NCI-H1048 (cell line): ENCODE data around the gene HCN3.
"Not testable (repeated sequence)": the region's sequence is repeated elsewhere in the genome, so short reads cannot be mapped to it uniquely, and the experiment has no call there.

Experiments used
- DNase-seq: peaks from one replicate; lab custom pipeline; 2025; lab: John Stamatoyannopoulos, UW

Gene HCN3

DNA sequence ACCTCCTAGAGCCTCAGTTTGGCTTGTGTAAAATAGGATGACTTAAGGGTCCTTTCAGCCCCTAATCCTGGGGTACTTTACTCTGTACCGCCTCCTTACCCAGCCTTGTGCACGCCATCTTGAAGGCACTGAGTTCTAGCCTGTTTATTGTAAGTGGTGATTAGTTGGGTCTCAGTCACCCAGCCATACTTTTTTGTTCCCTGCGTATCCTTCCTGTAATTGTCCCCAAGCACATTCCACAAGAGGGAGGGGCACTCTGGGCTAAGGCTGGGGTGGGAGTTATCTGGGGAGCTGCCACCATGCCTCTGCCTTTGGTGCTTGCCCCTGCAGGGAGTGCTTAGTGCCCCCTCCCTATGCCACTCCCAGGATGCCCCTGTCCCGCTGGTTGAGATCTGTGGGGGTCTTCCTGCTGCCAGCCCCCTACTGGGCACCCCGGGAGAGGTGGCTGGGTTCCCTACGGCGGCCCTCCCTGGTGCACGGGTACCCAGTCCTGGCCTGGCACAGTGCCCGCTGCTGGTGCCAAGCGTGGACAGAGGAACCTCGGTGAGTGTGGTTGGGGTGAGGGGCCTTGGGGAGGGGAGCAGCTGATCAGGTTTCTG is 32.3 kb downstream of the HCN3 start:
- DNase-seq = no peak

GRCh38 chr1:155313261-155313660 is 36.0 kb downstream of the HCN3 start:
- DNase-seq = no peak

- no peak for DNase-seq
Measured at GRCh38 chr1:155316922-155317321, 39.7 kb downstream of the HCN3 start.

GRCh38 chr1:155318082-155318481 is 40.8 kb downstream of the HCN3 start:
- DNase-seq = no peak

GRCh38 chr1:155319536-155319935 is 42.3 kb downstream of the HCN3 start:
- DNase-seq = no peak

DNA sequence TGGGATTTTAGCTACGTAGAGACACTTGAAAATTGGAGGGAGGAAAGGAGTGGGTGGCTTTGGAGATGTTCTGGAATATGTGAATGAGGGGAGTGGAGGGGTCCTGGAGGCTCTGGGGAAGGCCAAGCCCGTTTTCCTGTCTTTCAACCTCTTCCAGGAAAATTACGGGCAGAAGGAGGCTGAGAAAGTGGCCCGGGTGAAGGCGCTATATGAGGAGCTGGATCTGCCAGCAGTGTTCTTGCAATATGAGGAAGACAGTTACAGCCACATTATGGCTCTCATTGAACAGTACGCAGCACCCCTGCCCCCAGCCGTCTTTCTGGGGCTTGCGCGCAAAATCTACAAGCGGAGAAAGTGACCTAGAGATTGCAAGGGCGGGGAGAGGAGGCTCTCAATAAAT is 43.0 kb downstream of the HCN3 start:
- DNase-seq = no peak

GRCh38 chr1:155320661-155321617 is 43.7 kb downstream of the HCN3 start, which contains the start of gene RUSC1:
TSS of gene RUSC1 (plus strand) at chr1:155320894. CDS start at chr1:155321774, 880 bp downstream.
- no peak for DNase-seq

DNA sequence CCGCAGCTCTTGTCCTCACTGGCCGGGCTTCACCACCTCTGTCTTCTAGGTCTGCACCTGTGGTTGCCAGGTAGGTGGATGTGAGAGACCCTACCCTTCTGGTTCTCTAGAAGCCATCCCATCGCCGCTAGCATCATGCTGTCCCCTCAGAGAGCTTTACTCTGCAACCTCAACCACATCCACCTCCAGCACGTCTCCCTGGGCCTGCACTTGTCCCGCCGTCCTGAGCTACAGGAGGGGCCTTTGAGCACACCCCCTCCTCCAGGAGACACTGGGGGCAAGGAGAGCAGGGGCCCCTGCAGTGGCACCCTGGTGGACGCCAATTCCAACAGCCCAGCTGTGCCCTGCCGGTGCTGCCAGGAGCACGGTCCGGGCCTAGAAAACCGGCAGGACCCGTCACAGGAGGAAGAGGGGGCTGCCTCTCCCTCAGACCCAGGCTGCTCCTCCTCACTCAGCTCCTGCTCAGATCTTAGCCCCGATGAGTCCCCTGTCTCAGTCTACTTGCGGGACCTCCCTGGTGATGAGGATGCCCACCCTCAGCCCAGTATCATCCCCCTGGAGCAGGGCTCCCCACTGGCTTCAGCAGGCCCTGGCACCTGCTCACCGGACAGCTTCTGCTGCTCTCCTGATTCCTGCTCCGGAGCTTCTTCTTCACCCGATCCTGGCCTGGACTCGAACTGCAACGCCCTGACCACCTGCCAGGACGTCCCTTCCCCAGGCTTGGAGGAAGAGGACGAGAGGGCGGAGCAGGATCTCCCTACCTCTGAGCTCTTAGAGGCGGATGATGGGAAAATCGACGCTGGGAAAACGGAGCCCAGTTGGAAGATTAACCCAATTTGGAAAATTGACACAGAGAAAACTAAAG is 44.6 kb downstream of the HCN3 start:
- no peak for DNase-seq

DNA sequence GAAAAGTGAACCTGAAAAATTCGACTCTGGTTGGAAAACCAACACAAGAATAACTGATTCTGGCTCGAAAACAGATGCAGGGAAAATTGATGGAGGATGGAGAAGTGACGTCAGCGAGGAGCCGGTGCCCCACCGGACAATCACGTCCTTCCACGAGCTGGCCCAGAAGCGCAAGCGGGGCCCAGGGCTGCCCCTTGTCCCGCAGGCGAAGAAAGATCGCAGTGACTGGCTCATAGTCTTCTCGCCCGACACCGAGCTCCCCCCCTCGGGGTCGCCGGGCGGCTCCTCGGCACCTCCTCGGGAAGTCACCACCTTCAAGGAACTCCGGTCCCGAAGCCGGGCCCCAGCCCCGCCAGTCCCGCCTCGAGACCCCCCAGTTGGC is 45.3 kb downstream of the HCN3 start:
- DNase-seq = no peak

DNA sequence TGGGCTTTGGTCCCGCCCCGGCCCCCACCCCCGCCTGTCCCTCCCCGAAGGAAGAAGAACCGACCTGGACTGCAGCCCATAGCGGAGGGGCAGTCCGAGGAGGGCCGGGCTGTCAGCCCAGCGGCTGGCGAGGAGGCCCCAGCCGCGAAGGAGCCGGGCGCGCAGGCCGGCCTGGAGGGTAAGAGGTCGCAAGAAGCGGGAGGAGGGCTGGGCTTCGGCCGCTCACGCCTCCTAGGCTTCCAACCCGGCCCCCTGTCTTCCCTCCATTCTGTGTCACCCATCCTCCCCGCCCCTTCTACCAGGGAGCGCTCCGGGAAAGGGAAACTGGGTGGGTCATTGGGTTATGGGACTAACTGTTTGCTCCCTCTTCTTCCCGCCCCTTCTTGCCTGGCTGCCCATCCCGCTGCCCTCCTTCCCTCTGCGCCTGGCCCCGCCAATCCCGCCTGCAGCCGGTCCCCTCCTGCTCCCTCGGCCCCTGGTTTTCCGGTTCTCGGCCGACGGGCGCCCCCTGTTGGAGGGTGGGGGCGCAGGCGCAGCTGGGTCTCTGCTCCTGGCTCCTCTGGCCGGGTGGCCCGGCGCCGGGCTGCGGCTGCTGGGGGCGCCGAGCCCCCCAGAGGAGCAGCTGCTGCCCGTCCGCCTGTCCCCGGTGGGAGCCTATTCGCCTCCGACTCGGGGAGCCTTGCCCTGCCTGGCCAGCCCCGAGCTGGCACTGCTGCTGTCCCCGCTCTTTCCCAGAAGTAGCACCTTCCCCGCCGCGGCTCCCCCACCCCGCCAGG is 45.9 kb downstream of the HCN3 start:
- peak; percentile 81 for DNase-seq

- peak; percentile 78 for DNase-seq
Measured at GRCh38 chr1:155323729-155324036, 46.4 kb downstream of the HCN3 start.

GRCh38 chr1:155324037-155324716 is 46.9 kb downstream of the HCN3 start:
- DNase-seq = peak; percentile 95

- no peak for DNase-seq
Measured at GRCh38 chr1:155324717-155325602, 47.7 kb downstream of the HCN3 start.

GRCh38 chr1:155325603-155325893 is 48.3 kb downstream of the HCN3 start:
- no peak for DNase-seq

- DNase-seq = no peak
Measured at GRCh38 chr1:155326020-155326526, 48.8 kb downstream of the HCN3 start.

DNA sequence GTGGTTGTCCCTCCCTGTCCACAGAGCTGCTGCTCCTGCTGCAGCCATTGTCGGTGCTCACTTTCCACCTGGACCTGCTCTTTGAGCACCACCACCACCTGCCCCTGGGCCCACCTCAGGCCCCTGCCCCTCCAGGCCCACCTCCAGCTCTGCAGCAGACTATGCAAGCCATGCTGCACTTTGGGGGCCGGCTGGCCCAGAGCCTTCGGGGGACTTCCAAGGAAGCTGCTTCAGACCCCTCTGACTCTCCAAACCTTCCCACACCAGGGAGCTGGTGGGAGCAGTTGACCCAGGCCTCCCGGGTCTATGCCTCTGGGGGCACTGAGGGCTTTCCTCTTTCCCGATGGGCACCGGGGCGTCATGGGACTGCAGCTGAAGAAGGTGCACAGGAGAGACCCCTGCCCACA is 49.4 kb downstream of the HCN3 start:
- no peak for DNase-seq

DNA sequence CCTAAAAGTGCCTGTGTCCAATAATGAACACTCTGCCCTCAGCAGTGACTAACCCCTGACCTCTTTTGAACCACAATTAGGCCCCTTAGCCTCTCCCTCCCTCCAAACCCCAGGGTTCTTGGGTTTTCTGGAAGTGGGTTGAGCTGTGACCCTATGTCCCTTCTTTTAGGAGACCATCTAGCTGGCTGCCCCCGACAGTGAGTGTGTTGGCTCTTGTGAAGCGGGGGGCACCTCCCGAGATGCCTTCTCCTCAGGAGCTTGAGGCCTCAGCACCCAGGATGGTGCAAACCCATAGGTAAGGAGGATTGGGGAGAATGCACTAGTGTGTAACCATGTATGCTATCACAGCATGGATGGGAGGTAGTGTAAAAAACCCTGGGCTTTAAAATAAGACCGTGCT is 50.7 kb downstream of the HCN3 start:
- DNase-seq = no peak

DNA sequence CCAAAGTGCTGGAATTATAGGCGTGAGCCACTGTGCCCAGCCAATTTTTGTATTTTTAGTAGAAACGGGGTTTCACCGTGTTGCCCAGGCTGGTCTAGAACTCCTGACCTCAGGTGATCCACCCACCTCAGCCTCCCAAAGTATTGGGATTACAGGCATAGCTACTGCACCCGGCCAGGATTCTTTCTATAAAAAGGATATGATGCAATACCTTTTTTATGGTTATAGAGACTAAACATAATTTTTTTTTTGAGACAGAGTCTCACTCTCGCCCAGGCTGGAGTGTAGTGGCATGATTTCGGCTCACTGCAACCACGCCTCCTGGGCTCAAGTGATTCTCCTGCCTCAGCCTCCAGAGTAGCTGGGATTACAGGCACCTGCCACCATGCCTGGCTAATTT is 51.6 kb downstream of the HCN3 start:
- not testable (repeated sequence) for DNase-seq

GRCh38 chr1:155329980-155330598 is 52.8 kb downstream of the HCN3 start:
- no peak for DNase-seq

GRCh38 chr1:155334962-155335361 is 57.7 kb downstream of the HCN3 start:
- no peak for DNase-seq
